SK-N-SH (cell line): Measurements from ENCODE around the gene PPP1R9B.

Experiments used
- CHD2 ChIP-seq: fragments of 150-350 bp; IDR thresholded peaks from 2 replicates; pipeline ENCODE4 v1.6.1; 2018; ENCODE audit warnings: low read length; ENCODE audit not compliant: partially characterized antibody
- CTCF ChIP-seq: fragments of 200-600 bp; sonication (generic); IDR thresholded peaks from 2 replicates; pipeline ENCODE4 v1.6.1; 2017; ENCODE audit warnings: antibody characterized with exemption, mild to moderate bottlenecking, moderate library complexity
- EP300 ChIP-seq, 2 experiments: IDR thresholded peaks; 2 replicates each; pipeline versions ENCODE4 v1.4.0 to v1.6.1; 2012; ENCODE audit warnings: borderline replicate concordance in 1 of 2, low read depth in 1 of 2, low read length in 1 of 2
- EZH2phosphoT487 ChIP-seq: fragments of 200-600 bp; sonication (generic); IDR thresholded peaks from 2 replicates; pipeline ENCODE4 v1.6.1; 2017; ENCODE audit warnings: low read depth, mixed run types, mild to moderate bottlenecking, antibody characterized with exemption, moderate library complexity, borderline replicate concordance
- MAX ChIP-seq: IDR thresholded peaks from 2 replicates; pipeline ENCODE4 v1.4.0; 2012; ENCODE audit warnings: low read depth
- NRF1 ChIP-seq: IDR thresholded peaks from 2 replicates; pipeline ENCODE4 v1.6.1; 2012; ENCODE audit warnings: low read depth, mild to moderate bottlenecking, low read length
- POLR2AphosphoS5 ChIP-seq: IDR thresholded peaks from 2 replicates; pipeline ENCODE4 v1.6.1; 2012; ENCODE audit warnings: low read depth, low read length
- SMC3 ChIP-seq: IDR thresholded peaks from 2 replicates; pipeline ENCODE4 v1.6.1; 2012; ENCODE audit warnings: low read depth, low read length, improper control_type of control experiment
- TCF12 ChIP-seq: IDR thresholded peaks from 2 replicates; pipeline ENCODE4 v1.4.0; 2012

- TF ChIP-seq EP300 (IDR thresholded peaks at IDR 0.05; ENCODE audit: borderline replicate concordance in 1 of 2, low read depth in 1 of 2, low read length in 1 of 2) = no peak
- TF ChIP-seq CHD2 = no peak
- TF ChIP-seq EZH2phosphoT487 = no peak
- no peak for TF ChIP-seq NRF1
- TF ChIP-seq TCF12 = no peak
- TF ChIP-seq CTCF = no peak
- no peak for TF ChIP-seq POLR2AphosphoS5
- no peak for TF ChIP-seq SMC3
- TF ChIP-seq MAX = no peak
These were observed 5.5 kb downstream of the PPP1R9B start for GRCh38 chr17:50144845-50145531.
